Measurements from ENCODE around the gene RAI14. TPM values are rescaled to one million over a fixed set of nuclear protein-coding genes. Genes with fewer than 3 reads are reported as not detected.

Gene RAI14
- total RNA-seq, 1 experiment from 2014 or later, result 34.4 TPM

DNA sequence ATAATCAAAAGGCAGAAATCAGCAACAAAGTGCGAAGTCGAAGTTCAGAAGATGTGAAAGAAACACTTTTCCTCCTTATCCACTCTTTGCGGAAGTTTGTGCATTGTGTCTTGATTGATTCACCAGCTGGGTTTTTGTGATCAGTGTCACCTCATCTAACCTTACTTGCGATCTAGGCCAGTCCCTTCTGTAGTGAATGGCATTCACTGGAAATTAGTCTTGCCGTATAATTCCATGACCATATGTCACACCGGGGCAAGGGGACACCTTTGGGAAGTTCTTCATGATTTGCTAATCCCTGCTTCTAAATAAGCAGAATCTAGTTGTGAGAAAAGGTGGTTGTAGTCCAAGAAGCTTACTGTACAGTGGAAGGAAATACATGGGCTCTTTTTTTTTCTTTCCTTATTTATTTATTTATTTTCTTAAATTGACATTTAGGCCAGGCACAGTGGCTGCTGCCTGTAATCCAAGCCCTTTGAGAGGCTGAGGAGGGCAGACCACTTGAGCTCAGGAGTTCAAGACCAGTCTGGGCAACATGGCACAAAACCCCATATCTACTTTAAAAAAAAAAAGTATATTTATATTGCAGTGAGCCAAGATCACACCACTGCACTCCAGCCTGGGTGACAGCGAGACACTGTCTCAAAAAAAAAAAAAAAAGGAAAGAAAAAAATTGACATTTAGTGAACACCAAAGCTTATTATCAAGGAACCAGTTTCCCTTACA is 7.8 kb downstream of the RAI14 start:
- Histone ChIP-seq H3K36me3 (peaks cover 64% of the 10 kb centered on the region), H3K27me3 (no peaks in the 10 kb centered on the region), H3K9me3 (no peaks in the 10 kb centered on the region), H3K4me3 (no peak overlapping the region)
- DNase-seq, result no peak

DNA sequence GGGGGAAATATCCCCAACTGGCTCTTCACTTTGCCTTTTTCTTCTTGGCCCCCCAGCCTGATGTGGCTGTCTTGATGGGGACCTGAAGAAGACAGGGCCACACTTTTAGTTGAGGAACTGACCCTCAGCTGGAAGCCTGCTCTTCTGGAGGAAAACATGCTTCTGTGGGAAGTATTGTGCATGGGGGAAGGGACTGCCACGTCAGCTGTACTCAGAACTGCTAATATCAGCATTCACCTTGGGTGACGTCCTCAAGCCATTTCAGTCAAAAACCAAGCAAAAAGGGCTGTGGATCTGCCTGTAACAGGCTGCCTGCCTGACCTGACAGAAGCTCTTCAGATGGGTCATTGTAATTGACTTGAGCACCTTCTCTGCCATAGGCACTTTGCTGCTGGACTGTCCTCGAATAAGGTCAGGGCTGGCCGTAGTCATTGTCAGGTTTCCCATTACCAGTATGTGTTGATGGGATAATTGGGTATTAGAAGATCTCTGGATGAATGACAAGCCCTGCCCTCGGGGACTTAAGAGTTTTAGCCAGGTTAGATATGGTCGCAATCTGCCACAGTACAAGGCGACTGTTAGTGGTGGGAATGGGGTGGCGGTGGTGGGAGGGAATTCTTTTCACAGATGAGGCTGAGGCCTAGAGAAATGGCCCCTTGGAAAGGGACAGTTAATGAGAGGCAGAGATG is 10.4 kb downstream of the RAI14 start:
- DNase-seq, result no peak
- Histone ChIP-seq H3K27me3 (no peaks in the 10 kb centered on the region), H3K9me3 (no peaks in the 10 kb centered on the region), H3K4me3 (no peak overlapping the region), H3K36me3 (peaks cover 64% of the 10 kb centered on the region)

DNA sequence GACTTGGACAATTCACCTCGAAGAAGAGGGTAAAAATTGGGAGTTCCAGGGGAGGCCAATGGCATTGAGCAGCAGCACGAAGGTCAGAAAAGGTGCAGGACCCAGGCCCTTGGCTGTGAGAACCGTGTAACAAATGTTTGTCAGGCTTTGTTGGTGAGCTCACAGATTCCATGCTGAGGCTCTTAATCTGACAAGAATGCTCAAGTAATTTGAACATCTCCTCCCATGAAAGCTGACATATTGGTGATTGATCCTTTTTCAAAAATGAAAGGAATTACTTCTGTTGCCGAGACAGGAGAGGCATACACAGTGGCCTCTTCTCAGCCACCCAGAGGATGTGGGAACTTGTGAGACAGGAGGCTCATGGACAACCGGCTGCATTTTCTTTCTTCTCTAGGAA is 11.6 kb downstream of the RAI14 start:
- DNase-seq, result no peak
- H3K36me3 ChIP-seq, result peaks cover 60% of the 10 kb centered on the region
- H3K27me3 ChIP-seq, result no peaks in the 10 kb centered on the region
- H3K9me3 ChIP-seq, result no peaks in the 10 kb centered on the region
- H3K4me3 ChIP-seq, result no peak overlapping the region

DNA sequence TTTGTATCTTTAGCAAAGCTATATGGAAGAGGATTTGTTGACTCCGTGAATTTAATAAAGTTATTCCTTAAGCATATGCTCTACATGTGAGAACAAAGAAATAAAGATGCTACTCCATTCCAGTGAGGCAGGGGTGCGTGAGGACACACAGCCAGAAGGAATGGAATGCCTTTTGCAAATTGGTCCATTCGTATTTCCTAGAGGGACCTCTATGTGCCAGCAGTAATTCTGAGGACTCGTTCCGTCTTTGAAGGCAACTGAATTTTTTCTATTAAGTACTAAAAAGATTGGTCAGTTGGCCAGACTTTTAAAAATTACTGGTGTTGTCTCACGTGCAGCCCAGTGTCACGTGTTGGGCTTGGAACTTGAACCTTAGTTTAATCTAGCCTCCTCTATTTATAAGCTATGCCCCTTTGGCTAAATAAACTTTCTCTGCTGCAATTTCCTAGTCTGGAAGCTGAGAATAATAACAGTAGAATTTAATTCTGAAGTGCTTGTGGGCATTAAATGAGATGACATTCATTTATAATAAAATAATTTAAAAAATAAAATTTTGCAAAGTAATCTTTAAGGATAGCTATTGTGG is 13.9 kb downstream of the RAI14 start:
- H3K27me3 ChIP-seq, result no peaks in the 10 kb centered on the region
- DNase-seq, result no peak
- no peaks in the 10 kb centered on the region for H3K9me3 ChIP-seq
- peaks cover 56% of the 10 kb centered on the region for H3K36me3 ChIP-seq
- H3K4me3 ChIP-seq, result no peak overlapping the region

DNA sequence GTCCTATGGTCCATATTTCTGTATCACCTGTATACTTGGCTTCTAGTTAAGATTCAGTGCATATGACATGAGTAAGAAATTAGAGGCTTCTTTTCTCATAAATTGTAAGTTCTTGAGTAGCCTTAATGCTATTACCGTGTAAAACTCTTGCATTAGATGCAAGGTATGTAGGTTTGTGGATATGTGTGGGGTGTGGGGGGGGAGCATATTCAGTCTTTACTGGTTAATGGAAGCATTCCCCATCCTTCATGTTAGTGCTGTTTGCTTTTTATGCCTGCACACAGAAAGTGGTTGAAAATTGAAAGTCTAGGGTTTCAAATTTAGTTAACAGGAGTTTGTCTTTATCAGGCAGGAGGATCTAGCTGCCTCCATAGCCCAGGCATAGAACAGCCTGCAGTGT is 16.1 kb downstream of the RAI14 start:
- no peak for DNase-seq
- H3K9me3 ChIP-seq, result no peaks in the 10 kb centered on the region
- no peak overlapping the region for H3K4me3 ChIP-seq
- no peaks in the 10 kb centered on the region for H3K27me3 ChIP-seq
- peaks cover 47% of the 10 kb centered on the region for H3K36me3 ChIP-seq

DNA sequence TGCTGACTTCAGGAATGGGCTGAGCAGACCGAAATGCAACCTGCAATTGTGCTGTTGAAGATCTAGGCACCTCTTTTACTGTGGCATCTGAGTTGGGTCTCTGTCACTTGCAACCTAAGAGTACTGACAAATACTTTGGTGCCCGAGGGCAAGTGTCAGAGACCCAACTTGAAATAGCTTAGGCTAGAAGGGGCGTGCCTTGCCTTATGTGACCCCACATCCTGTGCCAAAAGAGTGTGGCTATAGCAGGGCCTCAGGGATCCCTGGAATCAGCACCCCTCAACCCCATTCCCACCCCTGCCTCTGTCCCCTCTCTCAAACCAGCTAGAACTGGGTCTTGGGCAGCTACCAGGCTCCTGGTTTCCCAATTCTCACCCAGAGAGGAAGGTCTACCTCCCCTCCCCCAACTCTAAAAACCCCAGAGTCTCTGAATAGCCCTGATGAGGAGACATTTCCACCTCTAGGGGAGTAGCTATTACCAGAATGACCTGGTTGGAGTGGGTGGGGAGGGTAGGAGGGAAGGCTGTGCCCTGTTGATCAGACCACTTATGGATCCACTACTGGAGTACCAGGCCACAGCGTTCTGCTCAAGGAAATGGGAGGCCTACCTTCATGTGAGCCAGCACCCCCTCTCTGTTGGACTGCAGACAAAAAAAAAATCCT is 17.5 kb downstream of the RAI14 start:
- DNase-seq, result peak; percentile 29
- Histone ChIP-seq H3K4me3 (no peak overlapping the region), H3K27me3 (no peaks in the 10 kb centered on the region)

DNA sequence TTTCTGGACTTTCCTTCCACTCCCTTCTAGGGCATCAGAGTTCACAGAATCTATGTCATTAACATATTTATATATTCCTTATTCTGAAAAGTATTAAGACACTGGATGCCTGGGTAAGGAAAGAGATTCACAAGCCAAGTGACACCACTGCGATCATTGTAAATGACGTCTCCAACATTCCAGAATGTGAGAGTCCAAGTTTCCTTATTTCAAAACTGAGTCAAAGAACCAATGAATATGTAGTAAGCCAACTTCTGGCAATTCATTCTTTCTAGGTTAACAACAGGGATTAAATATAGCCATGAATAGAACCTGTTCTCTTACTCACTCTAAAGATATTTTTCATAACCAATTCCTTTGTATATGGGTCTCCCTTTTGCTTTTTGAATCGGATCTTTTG is 18.1 kb downstream of the RAI14 start:
- DNase-seq, result peak; percentile 66
- Histone ChIP-seq H3K36me3 (peaks cover 34% of the 10 kb centered on the region), H3K9me3 (no peaks in the 10 kb centered on the region), H3K4me3 (no peak overlapping the region), H3K27me3 (no peaks in the 10 kb centered on the region)

More for the DNA sequence above, 17.5 kb downstream of the RAI14 start:
- Histone ChIP-seq H3K9me3 (no peaks in the 10 kb centered on the region), H3K36me3 (peaks cover 34% of the 10 kb centered on the region)

DNA sequence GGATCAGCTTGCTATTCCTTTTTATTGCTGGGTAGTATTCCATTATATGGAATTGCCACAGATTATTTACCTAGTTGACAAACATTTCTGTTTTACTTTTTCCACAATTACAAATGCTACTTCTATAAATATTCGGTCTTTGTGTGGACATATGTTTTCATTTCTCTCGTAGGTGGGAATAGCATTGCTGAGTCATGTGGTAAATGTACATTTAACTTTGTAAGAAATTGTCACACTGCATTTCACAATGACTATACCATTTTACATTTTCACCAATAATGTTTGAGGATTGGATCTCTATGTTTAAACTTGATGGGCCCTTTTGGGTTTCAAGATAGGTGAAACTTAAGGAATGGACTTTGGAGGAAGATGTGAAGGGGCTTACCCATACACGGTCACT is 19.7 kb downstream of the RAI14 start:
- no peak for DNase-seq
- no peak overlapping the region for H3K4me3 ChIP-seq
- peaks cover 31% of the 10 kb centered on the region for H3K36me3 ChIP-seq

DNA sequence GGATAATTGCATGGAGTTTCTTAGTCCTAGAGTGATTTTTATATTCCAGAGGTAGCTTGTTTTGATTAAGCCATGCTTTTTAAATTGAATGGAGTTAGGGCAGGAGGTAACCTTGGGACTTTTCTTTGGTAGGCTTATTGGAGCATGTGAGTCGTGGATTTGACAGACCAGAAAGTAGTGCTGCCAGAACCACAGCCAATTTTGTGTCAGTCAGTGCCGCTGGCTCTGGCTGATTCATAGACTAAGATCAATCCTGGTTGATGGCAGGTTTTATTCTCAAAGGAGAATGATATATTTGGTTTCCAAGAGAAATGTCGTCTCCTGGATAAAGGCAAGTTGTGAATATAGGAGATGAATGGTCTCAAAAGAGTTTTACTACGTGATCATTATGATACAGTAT is 20.3 kb downstream of the RAI14 start:
- Histone ChIP-seq H3K36me3 (peaks cover 28% of the 10 kb centered on the region), H3K4me3 (no peak overlapping the region), H3K9me3 (no peaks in the 10 kb centered on the region), H3K27me3 (no peaks in the 10 kb centered on the region)
- DNase-seq, result peak; percentile 75

More for the DNA sequence above, 19.7 kb downstream of the RAI14 start:
- Histone ChIP-seq H3K9me3 (no peaks in the 10 kb centered on the region), H3K27me3 (no peaks in the 10 kb centered on the region)

DNA sequence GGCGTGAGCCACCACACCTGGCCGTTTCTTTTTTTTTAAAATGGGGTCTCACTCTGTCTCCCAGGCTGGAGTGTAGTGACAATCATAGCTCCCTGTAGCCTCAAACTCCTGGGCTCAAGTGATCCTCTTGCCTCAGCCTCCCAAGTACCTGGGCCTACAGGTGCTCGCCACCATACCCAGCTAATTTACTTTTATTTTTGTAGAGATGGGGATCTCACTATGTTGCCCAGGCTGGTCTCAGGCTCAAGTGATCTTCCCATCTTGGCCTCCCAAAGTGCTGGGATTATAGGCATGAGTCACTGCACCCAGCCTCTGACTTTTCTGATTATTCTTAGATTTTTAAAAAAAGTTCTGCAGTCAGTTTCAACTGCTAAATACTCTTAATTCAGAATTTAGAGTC is 21.3 kb downstream of the RAI14 start:
- Histone ChIP-seq H3K9me3 (no peaks in the 10 kb centered on the region), H3K36me3 (peaks cover 23% of the 10 kb centered on the region), H3K4me3 (no peak overlapping the region), H3K27me3 (no peaks in the 10 kb centered on the region)
- DNase-seq, result no peak

DNA sequence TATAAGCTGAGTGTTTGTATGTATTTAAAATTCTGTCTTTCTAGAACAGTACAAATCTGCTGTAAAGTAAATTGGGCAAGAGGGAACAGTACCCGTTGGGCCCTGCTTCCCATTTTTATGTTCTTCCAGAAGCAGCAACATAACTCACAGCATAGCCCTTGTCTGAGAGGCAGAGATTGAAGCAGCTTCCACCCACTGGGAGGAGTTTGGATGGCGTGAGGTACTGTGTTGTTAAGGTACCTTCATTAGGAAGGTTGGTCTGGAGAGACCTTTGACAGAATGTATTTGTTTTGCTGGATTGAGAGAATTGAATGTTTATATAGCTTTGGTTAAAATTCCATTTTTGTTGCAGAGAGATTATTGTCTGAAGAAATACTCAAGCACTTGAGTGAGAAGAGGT is 24.8 kb downstream of the RAI14 start:
- Histone ChIP-seq H3K36me3 (peaks cover 11% of the 10 kb centered on the region), H3K9me3 (no peaks in the 10 kb centered on the region), H3K27me3 (no peaks in the 10 kb centered on the region), H3K4me3 (no peak overlapping the region)
- no peak for DNase-seq

DNA sequence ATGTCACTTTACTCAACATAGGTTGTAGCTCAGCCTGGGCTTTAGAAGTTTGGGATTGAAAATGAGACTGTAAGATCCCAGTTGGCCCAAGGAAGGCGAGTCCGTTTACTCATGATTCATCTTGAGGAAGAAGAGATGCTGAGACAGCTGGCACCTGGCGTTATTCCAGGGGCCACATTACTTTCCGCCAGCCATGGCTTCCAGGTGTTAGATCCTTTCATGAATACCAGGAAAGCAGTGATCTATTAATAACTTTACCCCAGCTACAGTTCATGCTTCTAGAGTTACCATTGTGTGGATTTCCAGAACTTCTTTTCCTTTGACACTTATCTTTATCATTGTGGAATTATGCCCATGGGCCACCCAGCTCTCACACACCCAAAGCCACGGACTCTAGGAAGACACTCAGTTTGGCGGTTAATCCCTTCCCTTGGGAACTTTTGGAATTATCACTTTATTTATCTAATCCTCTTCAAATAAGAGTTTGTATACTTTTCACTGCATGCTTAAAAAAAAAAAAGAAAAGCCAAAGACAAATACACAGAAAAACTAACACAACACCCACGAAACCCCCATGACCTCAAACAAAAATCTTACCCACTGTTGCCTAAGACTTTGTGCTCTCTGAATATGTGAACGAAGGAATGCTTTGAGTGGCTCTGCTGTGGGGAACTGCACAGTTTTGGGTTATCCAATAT is 26.9 kb downstream of the RAI14 start:
- H3K36me3 ChIP-seq, result peaks cover 16% of the 10 kb centered on the region
- no peak overlapping the region for H3K4me3 ChIP-seq
- no peaks in the 10 kb centered on the region for H3K9me3 ChIP-seq
- DNase-seq, result peak; percentile 71
- H3K27me3 ChIP-seq, result no peaks in the 10 kb centered on the region

DNA sequence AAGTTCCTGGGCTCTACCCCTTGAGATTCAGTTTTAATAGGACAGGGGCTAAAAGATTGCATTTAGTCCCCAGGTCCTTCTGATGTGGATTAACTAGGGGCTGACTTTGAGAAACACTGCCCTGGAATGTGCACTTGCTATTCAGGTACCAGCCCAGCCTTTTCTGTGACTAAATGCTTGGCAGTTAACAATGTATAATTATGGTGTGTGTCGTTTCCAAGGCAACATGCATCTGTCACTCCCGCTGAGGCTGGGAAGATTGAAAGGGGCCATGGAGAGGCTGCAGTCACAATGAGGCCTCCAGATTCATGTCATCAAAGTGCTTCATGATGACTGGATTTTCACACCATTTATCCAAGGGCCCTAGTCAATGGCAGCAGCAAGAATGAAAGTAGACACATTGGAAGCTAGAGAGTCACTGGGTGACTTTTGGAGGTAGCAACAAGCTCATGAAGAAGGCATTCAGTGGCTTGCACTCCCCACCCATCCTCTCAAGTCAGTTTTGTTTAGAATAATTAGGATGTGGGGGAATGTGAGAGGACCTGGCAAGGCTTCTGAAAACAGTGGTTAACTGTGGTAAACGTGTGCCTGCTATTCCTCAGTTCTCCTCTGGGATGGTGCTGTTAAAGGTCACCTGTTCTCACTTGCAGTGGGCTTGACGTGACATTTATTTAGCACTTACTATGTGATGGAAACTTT is 28.3 kb downstream of the RAI14 start:
- Histone ChIP-seq H3K9me3 (no peaks in the 10 kb centered on the region), H3K36me3 (peaks cover 30% of the 10 kb centered on the region), H3K27me3 (no peaks in the 10 kb centered on the region), H3K4me3 (no peak overlapping the region)
- DNase-seq, result peak; percentile 54

DNA sequence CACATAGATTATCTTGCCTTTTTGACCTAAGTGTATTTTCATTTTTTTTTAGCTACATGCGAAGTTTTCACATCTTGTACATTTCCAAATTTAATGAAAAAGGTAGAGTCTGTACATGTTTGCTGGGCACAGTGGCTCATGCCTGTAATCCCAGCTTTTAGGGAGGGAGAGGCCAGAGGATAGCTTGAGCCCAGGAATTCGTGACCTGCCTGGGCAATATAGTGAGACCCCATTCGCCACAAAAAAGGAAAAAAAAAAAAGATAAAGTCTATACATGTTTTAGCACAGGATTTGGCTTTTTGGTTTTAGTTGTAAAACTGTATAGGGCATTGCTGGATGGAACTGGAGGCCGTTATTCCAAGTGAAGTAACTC is 28.8 kb downstream of the RAI14 start:
- H3K9me3 ChIP-seq, result no peaks in the 10 kb centered on the region
- DNase-seq, result no peak
- H3K36me3 ChIP-seq, result peaks cover 33% of the 10 kb centered on the region
- no peak overlapping the region for H3K4me3 ChIP-seq
- no peaks in the 10 kb centered on the region for H3K27me3 ChIP-seq

DNA sequence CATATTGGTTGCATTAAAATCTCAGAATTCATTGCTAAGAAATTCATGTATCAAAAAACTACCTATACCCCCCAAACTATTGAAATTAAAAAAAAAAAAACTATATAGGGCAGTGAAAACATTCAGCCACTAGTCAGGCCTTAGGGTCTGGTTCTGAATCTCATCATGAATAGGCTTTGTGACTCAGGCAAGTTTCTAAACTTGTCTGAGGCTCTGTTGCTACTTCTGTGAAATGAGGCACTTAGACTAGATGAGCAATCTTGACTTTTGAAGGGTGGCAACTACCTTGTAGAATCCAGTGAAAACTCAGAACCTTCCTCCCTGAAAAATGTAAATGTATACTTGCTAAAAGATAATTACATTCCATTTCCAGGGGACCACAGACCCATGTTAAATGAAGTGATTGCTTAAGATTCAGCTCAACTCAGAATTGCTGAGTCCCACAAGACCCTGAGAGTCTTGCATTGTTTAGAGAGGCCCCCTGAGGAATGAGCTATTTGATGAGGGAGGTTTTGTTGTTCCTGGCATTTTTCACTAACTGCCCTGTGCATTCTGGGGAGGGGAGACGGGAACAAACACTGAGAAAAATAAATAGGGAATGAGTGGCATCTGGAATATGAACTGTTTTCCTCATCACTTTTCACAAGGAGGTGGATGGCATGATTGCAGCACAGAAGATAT is 29.5 kb downstream of the RAI14 start:
- Histone ChIP-seq H3K27me3 (no peaks in the 10 kb centered on the region), H3K9me3 (no peaks in the 10 kb centered on the region), H3K4me3 (no peak overlapping the region), H3K36me3 (peaks cover 37% of the 10 kb centered on the region)
- no peak for DNase-seq

DNA sequence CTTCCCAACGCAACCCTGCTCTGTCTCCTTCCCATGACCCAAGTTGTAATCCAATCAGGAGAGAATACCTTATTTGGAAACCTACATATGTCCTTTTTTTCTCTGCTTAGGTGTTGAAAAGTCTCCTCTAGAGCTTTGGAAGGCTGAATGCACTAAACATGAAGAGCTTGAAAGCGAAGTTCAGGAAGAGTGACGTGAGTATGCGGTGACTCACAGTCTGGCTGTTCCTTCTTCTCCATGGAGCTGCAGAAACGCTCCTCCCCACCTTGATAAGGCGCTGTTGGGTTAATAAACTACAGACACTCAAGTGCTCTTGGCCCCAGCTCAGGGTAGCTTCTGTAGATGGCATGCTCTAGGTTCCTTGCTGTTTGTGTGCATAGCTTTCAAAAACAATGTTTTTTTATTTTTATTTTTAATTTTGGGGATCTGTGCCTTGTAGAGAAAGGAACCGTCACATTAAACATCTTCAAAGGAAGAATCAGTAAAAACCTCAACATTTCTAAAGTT is 30.7 kb downstream of the RAI14 start:
- Histone ChIP-seq H3K9me3 (no peaks in the 10 kb centered on the region), H3K27me3 (no peaks in the 10 kb centered on the region), H3K4me3 (no peak overlapping the region), H3K36me3 (peaks cover 44% of the 10 kb centered on the region)
- DNase-seq, result peak; percentile 94

Measured in MG63 (cell line).